Astrocyte (in vitro differentiated cells and primary cell): Measurements from ENCODE around the gene RALGPS1.

Experiments
- EZH2 ChIP-seq: IDR thresholded peaks from 2 replicates; pipeline ENCODE4 v1.6.1; 2012; ENCODE audit warnings: mild to moderate bottlenecking, low read length, inconsistent platforms; ENCODE audit not compliant: insufficient read depth
- TF ChIP-seq, protein P1 (sequence below): IDR thresholded peaks from 2 replicates; pipeline ENCODE4 v1.5.1; 2011; ENCODE audit warnings: low read depth, mild to moderate bottlenecking, inconsistent platforms, low read length, moderate library complexity; ENCODE audit not compliant: insufficient read depth

DNA sequence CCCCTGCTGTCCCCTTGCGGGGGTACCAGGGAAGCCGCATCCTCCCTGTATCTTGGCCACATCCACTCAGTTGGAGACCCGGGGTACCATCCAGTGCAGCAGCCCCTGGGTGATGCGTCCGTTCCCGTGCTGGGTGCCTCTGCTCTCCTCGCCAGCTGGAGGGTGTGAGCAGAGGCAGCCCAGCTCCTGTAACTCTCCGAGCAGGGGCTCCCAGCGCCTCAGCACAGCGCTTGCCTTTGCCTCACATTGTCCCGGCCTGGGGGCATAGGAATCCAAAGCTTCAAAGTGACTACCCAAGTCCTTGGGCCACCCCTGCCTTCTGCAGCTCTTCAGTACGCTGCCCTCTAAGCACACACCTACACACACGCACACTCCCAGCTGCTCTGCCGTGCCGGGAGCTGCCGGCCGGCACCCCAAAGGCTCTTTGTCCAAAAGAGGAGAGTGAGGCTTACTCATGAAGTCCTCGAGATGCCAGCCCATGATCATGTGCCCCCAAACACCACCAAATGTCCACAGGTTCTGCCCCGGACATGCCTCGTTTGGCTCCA lies 207.1 kb downstream of the RALGPS1 start:
- TF ChIP-seq EZH2, result no peak
- TF ChIP-seq, protein P1, sequence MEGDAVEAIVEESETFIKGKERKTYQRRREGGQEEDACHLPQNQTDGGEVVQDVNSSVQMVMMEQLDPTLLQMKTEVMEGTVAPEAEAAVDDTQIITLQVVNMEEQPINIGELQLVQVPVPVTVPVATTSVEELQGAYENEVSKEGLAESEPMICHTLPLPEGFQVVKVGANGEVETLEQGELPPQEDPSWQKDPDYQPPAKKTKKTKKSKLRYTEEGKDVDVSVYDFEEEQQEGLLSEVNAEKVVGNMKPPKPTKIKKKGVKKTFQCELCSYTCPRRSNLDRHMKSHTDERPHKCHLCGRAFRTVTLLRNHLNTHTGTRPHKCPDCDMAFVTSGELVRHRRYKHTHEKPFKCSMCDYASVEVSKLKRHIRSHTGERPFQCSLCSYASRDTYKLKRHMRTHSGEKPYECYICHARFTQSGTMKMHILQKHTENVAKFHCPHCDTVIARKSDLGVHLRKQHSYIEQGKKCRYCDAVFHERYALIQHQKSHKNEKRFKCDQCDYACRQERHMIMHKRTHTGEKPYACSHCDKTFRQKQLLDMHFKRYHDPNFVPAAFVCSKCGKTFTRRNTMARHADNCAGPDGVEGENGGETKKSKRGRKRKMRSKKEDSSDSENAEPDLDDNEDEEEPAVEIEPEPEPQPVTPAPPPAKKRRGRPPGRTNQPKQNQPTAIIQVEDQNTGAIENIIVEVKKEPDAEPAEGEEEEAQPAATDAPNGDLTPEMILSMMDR, result no peak
